Nephron (organoid): Measurements from ENCODE around the gene C2CD3.
"Not testable (repeated sequence)": the region's sequence is repeated elsewhere in the genome, so short reads cannot be mapped to it uniquely, and the experiment has no call there.

Experiments used
- H3K27ac Mint-ChIP-seq, 3 experiments: 2 replicates each; pipeline ENCODE4 v1.8.0; 2020; ENCODE audit warnings: mixed read lengths in 3 of 3, mild to moderate bottlenecking in 2 of 3, moderate library complexity in 1 of 3
- H3K27me3 Mint-ChIP-seq: 2 replicates; pipeline ENCODE4 v1.8.0; 2021; ENCODE audit warnings: low read depth, mild to moderate bottlenecking, moderate library complexity, mixed read lengths
- H3K36me3 Mint-ChIP-seq: 2 replicates; pipeline ENCODE4 v1.8.0; 2020; ENCODE audit warnings: low read depth, mixed read lengths
- H3K4me1 Mint-ChIP-seq: 2 replicates; pipeline ENCODE4 v1.8.0; 2020; ENCODE audit warnings: mixed read lengths
- H3K4me3 Mint-ChIP-seq, 3 experiments: 2 replicates each; pipeline ENCODE4 v1.8.0; 2020; ENCODE audit warnings: mild to moderate bottlenecking in 3 of 3, mixed read lengths in 3 of 3, moderate library complexity in 2 of 3
- H3K9me3 Mint-ChIP-seq: 2 replicates; pipeline ENCODE4 v1.8.0; 2020; ENCODE audit warnings: mixed read lengths
- CTCF ChIP-seq, 3 experiments: fragments of 200-600 bp; sonication (generic); IDR thresholded peaks; one replicate each; pipeline ENCODE4 v1.5.0; 2021; ENCODE audit warnings: antibody characterized with exemption in 3 of 3; ENCODE audit not compliant: unreplicated experiment in 3 of 3

C2CD3 gene

GRCh38 chr11:74085542-74085892 lies 85.3 kb downstream of the C2CD3 start:
- Mint-ChIP-seq H3K4me1 (no peaks in the 10 kb centered on the region), H3K36me3 (peaks cover 52% of the 10 kb centered on the region), H3K9me3 (peaks cover 6% of the 10 kb centered on the region), H3K4me3 (no peak overlapping the region), H3K27me3 (no peaks in the 10 kb centered on the region), H3K27ac (no peak overlapping the region)
- TF ChIP-seq CTCF (IDR thresholded peaks at IDR 0.05; ENCODE audit: unreplicated experiment in 3 of 3): no peak

- H3K4me3 Mint-ChIP-seq: no peak overlapping the region
- peaks cover 52% of the 10 kb centered on the region for H3K36me3 Mint-ChIP-seq
- H3K4me1 Mint-ChIP-seq: no peaks in the 10 kb centered on the region
- peaks cover 6% of the 10 kb centered on the region for H3K9me3 Mint-ChIP-seq
- no peak overlapping the region for H3K27ac Mint-ChIP-seq
- H3K27me3 Mint-ChIP-seq: no peaks in the 10 kb centered on the region
- TF ChIP-seq CTCF (IDR thresholded peaks at IDR 0.05; ENCODE audit: unreplicated experiment in 3 of 3): no peak
Observed at GRCh38 chr11:74084796-74085541, 85.8 kb downstream of the C2CD3 start.

GRCh38 chr11:74083927-74084326 lies 86.9 kb downstream of the C2CD3 start:
- not testable (repeated sequence) for H3K27ac Mint-ChIP-seq, H3K4me1 Mint-ChIP-seq, H3K9me3 Mint-ChIP-seq, H3K4me3 Mint-ChIP-seq, H3K27me3 Mint-ChIP-seq
- peaks cover 55% of the 10 kb centered on the region for H3K36me3 Mint-ChIP-seq

- no peak overlapping the region for H3K4me3 Mint-ChIP-seq
- H3K4me1 Mint-ChIP-seq: no peaks in the 10 kb centered on the region
- no peaks in the 10 kb centered on the region for H3K27me3 Mint-ChIP-seq
- no peak overlapping the region for H3K27ac Mint-ChIP-seq
- H3K9me3 Mint-ChIP-seq: peaks cover 6% of the 10 kb centered on the region
- H3K36me3 Mint-ChIP-seq: peaks cover 74% of the 10 kb centered on the region
- no peak for TF ChIP-seq CTCF (IDR thresholded peaks at IDR 0.05; ENCODE audit: unreplicated experiment in 3 of 3)
Observed at GRCh38 chr11:74081428-74081827, 89.4 kb downstream of the C2CD3 start.

GRCh38 chr11:74077193-74077592 lies 93.6 kb downstream of the C2CD3 start:
- Mint-ChIP-seq H3K4me1 (peaks cover 8% of the 10 kb centered on the region), H3K27ac (no peak overlapping the region)

GRCh38 chr11:74072721-74073120 lies 98.1 kb downstream of the C2CD3 start:
- no peak for TF ChIP-seq CTCF (IDR thresholded peaks at IDR 0.05; ENCODE audit: unreplicated experiment in 3 of 3)
- Mint-ChIP-seq H3K9me3 (no peaks in the 10 kb centered on the region), H3K27me3 (no peaks in the 10 kb centered on the region), H3K4me3 (no peak overlapping the region), H3K27ac (peak overlapping the region in 2 of 3 experiments; percentile 19 to 45), H3K4me1 (peaks cover 9% of the 10 kb centered on the region), H3K36me3 (peaks cover 50% of the 10 kb centered on the region)

More at GRCh38 chr11:74077193-74077592, 93.6 kb downstream of the C2CD3 start:
- no peaks in the 10 kb centered on the region for H3K27me3 Mint-ChIP-seq
- no peak overlapping the region for H3K4me3 Mint-ChIP-seq
- H3K9me3 Mint-ChIP-seq: no peaks in the 10 kb centered on the region
- TF ChIP-seq CTCF (IDR thresholded peaks at IDR 0.05; ENCODE audit: unreplicated experiment in 3 of 3): no peak
- peaks cover 57% of the 10 kb centered on the region for H3K36me3 Mint-ChIP-seq
